Measurements from ENCODE around the gene OR2T35.

DNA sequence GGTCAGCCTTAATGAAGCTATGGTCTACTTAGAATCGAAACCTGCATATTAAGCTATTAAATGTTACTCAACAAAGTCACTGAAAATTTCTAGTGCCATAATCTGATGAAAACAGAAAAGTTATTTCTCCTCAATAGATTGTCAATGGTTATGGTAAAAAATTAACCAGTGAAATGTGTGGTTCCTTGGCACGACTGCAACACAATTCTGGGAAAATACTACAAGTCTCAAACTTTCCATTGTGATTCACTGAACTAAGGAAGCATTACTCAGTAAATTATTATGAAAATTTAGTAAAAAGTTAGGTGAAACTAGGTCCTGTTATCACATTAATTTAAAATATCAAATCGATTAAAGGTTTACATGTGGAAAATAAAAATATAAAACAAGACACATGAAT is 34.8 kb downstream of the OR2T35 start:
- TF ChIP-seq, protein P1, sequence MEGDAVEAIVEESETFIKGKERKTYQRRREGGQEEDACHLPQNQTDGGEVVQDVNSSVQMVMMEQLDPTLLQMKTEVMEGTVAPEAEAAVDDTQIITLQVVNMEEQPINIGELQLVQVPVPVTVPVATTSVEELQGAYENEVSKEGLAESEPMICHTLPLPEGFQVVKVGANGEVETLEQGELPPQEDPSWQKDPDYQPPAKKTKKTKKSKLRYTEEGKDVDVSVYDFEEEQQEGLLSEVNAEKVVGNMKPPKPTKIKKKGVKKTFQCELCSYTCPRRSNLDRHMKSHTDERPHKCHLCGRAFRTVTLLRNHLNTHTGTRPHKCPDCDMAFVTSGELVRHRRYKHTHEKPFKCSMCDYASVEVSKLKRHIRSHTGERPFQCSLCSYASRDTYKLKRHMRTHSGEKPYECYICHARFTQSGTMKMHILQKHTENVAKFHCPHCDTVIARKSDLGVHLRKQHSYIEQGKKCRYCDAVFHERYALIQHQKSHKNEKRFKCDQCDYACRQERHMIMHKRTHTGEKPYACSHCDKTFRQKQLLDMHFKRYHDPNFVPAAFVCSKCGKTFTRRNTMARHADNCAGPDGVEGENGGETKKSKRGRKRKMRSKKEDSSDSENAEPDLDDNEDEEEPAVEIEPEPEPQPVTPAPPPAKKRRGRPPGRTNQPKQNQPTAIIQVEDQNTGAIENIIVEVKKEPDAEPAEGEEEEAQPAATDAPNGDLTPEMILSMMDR (IDR thresholded peaks at IDR 0.05) = no peak
- no peak for TF ChIP-seq POLR2A (IDR thresholded peaks at IDR 0.05)
- no peak for TF ChIP-seq POLR2AphosphoS5 (IDR thresholded peaks at IDR 0.05)
